ENCODE results near the gene HLCS.

DNA sequence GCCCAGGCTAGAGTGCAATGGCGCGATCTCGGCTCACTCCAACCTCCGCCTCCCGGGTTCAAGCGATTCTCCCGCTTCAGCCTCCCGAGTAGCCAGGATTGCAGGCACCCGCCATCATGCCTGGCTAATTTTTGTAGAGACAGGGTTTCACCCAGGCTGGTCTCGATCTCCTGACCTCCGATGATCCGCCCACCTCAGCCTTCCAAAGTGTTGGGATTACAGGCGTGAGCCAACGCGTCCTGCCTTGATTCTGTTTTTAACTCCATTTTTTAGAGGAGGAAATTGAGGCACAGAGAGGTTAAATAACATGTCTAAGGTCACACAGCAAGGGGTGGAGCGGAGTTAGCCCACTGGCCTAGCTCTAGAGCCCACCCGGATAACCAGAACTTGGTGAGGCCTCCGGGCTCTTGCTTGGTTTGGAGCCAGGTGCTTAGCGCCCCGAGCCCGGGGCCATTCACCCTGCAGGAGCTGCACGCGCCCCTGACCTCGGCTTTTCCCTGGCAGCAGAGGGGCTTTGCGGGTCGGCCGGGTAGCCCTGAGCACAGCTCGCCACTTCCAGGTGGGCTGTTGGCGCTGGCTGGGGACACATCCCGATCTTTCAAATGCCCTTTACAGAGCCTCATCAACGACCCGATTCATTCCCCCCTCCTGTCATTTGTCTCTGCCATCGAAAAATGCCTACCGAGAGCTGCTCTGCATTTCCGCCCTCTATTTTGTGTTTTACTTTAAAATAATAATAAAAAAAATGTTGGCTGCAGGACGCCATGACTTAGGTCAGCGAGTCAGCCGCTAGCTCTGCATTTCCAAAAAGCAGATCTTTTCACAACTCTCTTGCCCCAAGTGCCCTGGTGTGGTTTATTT, 256.4 kb downstream of the HLCS start:
- TF ChIP-seq, protein P1, sequence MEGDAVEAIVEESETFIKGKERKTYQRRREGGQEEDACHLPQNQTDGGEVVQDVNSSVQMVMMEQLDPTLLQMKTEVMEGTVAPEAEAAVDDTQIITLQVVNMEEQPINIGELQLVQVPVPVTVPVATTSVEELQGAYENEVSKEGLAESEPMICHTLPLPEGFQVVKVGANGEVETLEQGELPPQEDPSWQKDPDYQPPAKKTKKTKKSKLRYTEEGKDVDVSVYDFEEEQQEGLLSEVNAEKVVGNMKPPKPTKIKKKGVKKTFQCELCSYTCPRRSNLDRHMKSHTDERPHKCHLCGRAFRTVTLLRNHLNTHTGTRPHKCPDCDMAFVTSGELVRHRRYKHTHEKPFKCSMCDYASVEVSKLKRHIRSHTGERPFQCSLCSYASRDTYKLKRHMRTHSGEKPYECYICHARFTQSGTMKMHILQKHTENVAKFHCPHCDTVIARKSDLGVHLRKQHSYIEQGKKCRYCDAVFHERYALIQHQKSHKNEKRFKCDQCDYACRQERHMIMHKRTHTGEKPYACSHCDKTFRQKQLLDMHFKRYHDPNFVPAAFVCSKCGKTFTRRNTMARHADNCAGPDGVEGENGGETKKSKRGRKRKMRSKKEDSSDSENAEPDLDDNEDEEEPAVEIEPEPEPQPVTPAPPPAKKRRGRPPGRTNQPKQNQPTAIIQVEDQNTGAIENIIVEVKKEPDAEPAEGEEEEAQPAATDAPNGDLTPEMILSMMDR (IDR thresholded peaks at IDR 0.05), result no peak
- no peak for TF ChIP-seq POLR2A (IDR thresholded peaks at IDR 0.05)
